SK-N-MC (cell line): ENCODE measurements around the gene ZNF69.
"Not testable (repeated sequence)": the region's sequence is repeated elsewhere in the genome, so short reads cannot be mapped to it uniquely, and the experiment has no call there.

ENCODE experiments used
- DNase-seq: peaks from one replicate; pipeline ENCODE4 v3.0.0-alpha.2; 2011; ENCODE audit warnings: low read depth, low spot score
- H3K27ac ChIP-seq: fragments of 200-600 bp; sonication (generic); 2 replicates; pipeline ENCODE4 v1.5.1; 2016; ENCODE audit warnings: mixed run types
- H3K36me3 ChIP-seq: fragments of 200-600 bp; sonication (generic); 2 replicates; pipeline ENCODE4 v1.6.1; 2017; ENCODE audit warnings: antibody characterized with exemption, low read length, mixed read lengths; ENCODE audit not compliant: insufficient read depth
- H3K4me3 ChIP-seq: fragments of 200-600 bp; sonication (generic); 2 replicates; pipeline ENCODE4 v1.5.1; 2016
- H3K9ac ChIP-seq: fragments of 200-600 bp; sonication (generic); 2 replicates; pipeline ENCODE4 v1.8.0; 2017; ENCODE audit warnings: mixed run types, mixed read lengths; ENCODE audit not compliant: insufficient read length
- H3K9me3 ChIP-seq: fragments of 200-600 bp; sonication (generic); 2 replicates; pipeline ENCODE4 v1.6.1; 2017; ENCODE audit warnings: low read depth, mild to moderate bottlenecking, antibody characterized with exemption, low read length, moderate library complexity, mixed read lengths
- EZH2 ChIP-seq: fragments of 200-600 bp; sonication (generic); IDR thresholded peaks from one replicate; pipeline ENCODE4 v1.6.1; 2017; ENCODE audit warnings: antibody characterized with exemption
- FOXP2 ChIP-seq: optimal IDR thresholded peaks from 2 replicates; pipeline ENCODE3; 2011; ENCODE audit warnings: mild to moderate bottlenecking, moderate library complexity; ENCODE audit not compliant: insufficient read depth; ENCODE audit errors: extremely low read length, control extremely low read depth
- POLR2AphosphoS5 ChIP-seq: IDR thresholded peaks from 2 replicates; pipeline ENCODE4 v1.6.1; 2012; ENCODE audit warnings: mild to moderate bottlenecking, low read depth, low read length, borderline replicate concordance

The ZNF69 gene

GRCh38 chr19:11887234-11887610, 360 bp upstream of the ZNF69 start:
- Histone ChIP-seq H3K4me3 (peak overlapping the region; percentile 80), H3K9me3 (no peaks in the 10 kb centered on the region), H3K27ac (no peak overlapping the region), H3K36me3 (no peaks in the 10 kb centered on the region), H3K9ac (no peak overlapping the region)
- no peak for DNase-seq
- no peak for TF ChIP-seq EZH2
- TF ChIP-seq FOXP2, result no peak
- TF ChIP-seq POLR2AphosphoS5, result no peak

- not testable (repeated sequence) for DNase-seq, H3K36me3 ChIP-seq, H3K4me3 ChIP-seq, H3K27ac ChIP-seq, H3K9me3 ChIP-seq, H3K9ac ChIP-seq
These were observed 2.3 kb downstream of the ZNF69 start for GRCh38 chr19:11889901-11890300.

- no peak for DNase-seq
- H3K4me3 ChIP-seq, result no peak overlapping the region
- H3K9ac ChIP-seq, result no peak overlapping the region
- H3K27ac ChIP-seq, result no peak overlapping the region
- H3K36me3 ChIP-seq, result no peaks in the 10 kb centered on the region
- H3K9me3 ChIP-seq, result no peaks in the 10 kb centered on the region
- no peak for TF ChIP-seq EZH2
- no peak for TF ChIP-seq FOXP2
- no peak for TF ChIP-seq POLR2AphosphoS5
These were observed 3.1 kb downstream of the ZNF69 start for GRCh38 chr19:11890634-11891033.

DNA sequence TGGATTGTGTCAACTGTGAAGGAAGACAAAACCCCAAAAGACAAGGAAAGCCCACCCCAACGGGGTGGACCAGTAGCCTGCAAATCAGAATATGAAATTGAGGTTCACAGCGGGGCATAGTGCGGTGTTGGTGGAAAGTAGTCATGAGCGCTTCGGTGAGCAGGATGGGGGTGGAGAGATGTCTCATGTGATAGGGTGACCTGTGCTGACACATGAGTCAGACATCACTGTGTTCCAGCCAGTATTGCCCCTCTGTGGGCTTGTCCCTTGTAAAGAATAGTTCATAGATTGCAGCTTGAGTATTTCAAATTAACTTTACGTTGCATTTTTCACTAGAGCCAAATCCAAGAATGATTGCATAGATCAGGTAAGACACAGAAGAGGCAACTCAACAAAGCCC, 7.3 kb downstream of the ZNF69 start:
- no peak for DNase-seq
- no peak overlapping the region for H3K4me3 ChIP-seq
- H3K36me3 ChIP-seq, result no peaks in the 10 kb centered on the region
- no peak overlapping the region for H3K27ac ChIP-seq
- no peak overlapping the region for H3K9ac ChIP-seq
- no peaks in the 10 kb centered on the region for H3K9me3 ChIP-seq
- no peak for TF ChIP-seq POLR2AphosphoS5
- TF ChIP-seq FOXP2, result no peak
- TF ChIP-seq EZH2, result no peak

GRCh38 chr19:11902228-11902627, 14.6 kb downstream of the ZNF69 start:
- TF ChIP-seq EZH2 (no peak), FOXP2 (no peak), POLR2AphosphoS5 (no peak)
- no peak overlapping the region for H3K9ac ChIP-seq
- H3K27ac ChIP-seq, result no peak overlapping the region
- H3K36me3 ChIP-seq, result peaks cover 6% of the 10 kb centered on the region; the same call in 1 of the 2 replicates
- no peak overlapping the region for H3K4me3 ChIP-seq
- H3K9me3 ChIP-seq, result no peaks in the 10 kb centered on the region
- DNase-seq, result no peak

- TF ChIP-seq EZH2 (no peak), FOXP2 (no peak), POLR2AphosphoS5 (no peak)
- Histone ChIP-seq H3K27ac (no peak overlapping the region), H3K9me3 (no peaks in the 10 kb centered on the region), H3K9ac (no peak overlapping the region), H3K4me3 (no peak overlapping the region), H3K36me3 (peaks cover 6% of the 10 kb centered on the region; the same call in 1 of the 2 replicates)
- DNase-seq, result no peak
These were observed 18.3 kb downstream of the ZNF69 start for GRCh38 chr19:11905928-11906327.

DNA sequence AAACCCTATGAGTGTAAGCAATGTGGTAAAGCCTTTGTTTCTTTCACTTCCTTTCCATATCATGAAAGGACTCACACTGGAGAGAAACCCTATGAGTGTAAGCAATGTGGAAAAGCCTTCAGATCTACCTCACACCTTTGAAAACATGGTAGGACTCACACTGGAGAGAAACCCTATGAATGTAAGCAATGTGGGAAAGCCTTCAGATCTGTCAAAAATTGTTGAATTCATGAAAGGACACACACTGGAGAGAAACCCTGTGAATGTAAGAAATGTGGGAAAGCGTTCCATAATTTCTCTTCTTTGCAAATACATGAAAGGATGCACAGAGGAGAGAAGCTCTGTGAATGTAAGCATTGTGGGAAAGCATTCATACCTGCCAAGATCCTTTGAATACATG, 24.4 kb downstream of the ZNF69 start:
- H3K36me3 ChIP-seq, H3K9me3 ChIP-seq: not testable (repeated sequence)

DNA sequence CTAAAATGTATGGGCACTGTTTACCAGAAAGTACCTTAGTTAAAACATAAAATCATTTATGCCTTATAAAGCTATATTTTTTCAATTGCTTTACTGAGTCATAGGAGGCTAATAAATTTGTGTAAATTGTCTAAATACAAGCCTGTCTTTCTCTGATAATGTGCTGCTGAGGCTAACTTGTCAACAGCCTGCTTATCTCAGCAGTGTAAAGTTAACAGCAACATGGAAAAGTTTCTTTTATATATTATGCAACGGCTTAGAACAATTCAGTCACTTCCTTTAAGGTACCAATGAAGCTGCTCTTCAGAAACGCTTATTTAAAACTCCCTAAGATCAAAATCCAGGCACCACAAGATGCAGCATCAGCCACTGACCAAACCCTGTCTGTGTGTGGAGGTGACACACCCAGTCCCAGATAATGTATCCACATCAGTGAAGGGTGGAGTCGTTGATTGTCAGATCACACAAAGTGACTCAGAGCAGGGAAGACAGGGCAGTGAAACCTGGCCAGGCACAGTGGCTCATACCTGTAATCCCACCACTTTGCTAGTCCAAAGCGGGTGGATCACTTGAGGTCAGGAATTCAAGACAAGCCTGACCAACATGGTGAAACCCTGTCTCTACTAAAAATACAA, 27.0 kb downstream of the ZNF69 start:
- DNase-seq, H3K36me3 ChIP-seq, H3K27ac ChIP-seq, H3K4me3 ChIP-seq, H3K9ac ChIP-seq, H3K9me3 ChIP-seq: not testable (repeated sequence)

More for the DNA sequence above, 24.4 kb downstream of the ZNF69 start:
- not testable (repeated sequence) for H3K27ac ChIP-seq, DNase-seq, H3K4me3 ChIP-seq, H3K9ac ChIP-seq

GRCh38 chr19:11921852-11922495, 34.4 kb downstream of the ZNF69 start:
- no peak for TF ChIP-seq EZH2
- TF ChIP-seq FOXP2, result no peak
- TF ChIP-seq POLR2AphosphoS5, result no peak
- H3K27ac ChIP-seq, result no peak overlapping the region
- H3K4me3 ChIP-seq, result no peak overlapping the region
- peaks cover 6% of the 10 kb centered on the region for H3K36me3 ChIP-seq
- no peak overlapping the region for H3K9ac ChIP-seq
- H3K9me3 ChIP-seq, result no peaks in the 10 kb centered on the region
- no peak for DNase-seq
